Astrocyte (in vitro differentiated cells and primary cell): ENCODE results near the gene FSD1.

ENCODE experiments used
- CTCF ChIP-seq: IDR thresholded peaks from 2 replicates; pipeline ENCODE4 v1.5.1; 2011; ENCODE audit warnings: low read depth, mild to moderate bottlenecking, inconsistent platforms, low read length, moderate library complexity; ENCODE audit not compliant: insufficient read depth
- EZH2 ChIP-seq: IDR thresholded peaks from 2 replicates; pipeline ENCODE4 v1.6.1; 2012; ENCODE audit warnings: mild to moderate bottlenecking, low read length, inconsistent platforms; ENCODE audit not compliant: insufficient read depth

- TF ChIP-seq CTCF (no peak), EZH2 (no peak)
These were observed 14.8 kb downstream of the FSD1 start for GRCh38 chr19:4319067-4319718.
